ENCODE results near the gene AR. TPM values are rescaled to one million over a fixed set of nuclear protein-coding genes. Genes with fewer than 3 reads are reported as not detected.

AR gene
- total RNA-seq, 2 donors from 2014 or later: 0.22 to 1.5 TPM

DNA sequence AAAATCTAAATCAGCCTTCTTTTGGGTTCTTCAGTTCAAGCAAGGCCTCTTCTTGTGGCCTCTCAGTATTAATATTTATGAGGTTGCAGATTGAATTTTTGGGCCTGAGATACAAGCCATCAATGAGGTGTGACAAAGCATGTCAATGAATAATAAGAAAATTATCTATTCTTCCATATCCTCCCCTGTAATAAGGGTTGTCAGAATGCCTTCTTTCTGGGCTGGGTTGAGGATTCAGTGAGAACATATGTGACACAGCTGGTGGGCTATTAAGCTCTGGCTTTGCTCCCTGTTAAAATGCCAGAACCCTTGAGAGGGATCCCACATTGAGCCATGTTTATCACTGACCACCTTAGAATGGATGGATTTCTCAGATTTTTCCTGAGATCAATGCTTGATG is 187.2 kb downstream of the AR start:
- ATAC-seq: no peak
- DNase-seq: no peak
- H3K9me3 ChIP-seq (ENCODE audit: control insufficient read depth, low read length, poor library complexity, severe bottlenecking): no peaks in the 10 kb centered on the region
- no peak overlapping the region for H3K4me3 Mint-ChIP-seq
- no peaks in the 10 kb centered on the region for H3K27me3 Mint-ChIP-seq
- no peak overlapping the region for H3K27ac Mint-ChIP-seq
- no peaks in the 10 kb centered on the region for H3K4me1 Mint-ChIP-seq
- H3K36me3 Mint-ChIP-seq (ENCODE audit: low read depth): no peaks in the 10 kb centered on the region

DNA sequence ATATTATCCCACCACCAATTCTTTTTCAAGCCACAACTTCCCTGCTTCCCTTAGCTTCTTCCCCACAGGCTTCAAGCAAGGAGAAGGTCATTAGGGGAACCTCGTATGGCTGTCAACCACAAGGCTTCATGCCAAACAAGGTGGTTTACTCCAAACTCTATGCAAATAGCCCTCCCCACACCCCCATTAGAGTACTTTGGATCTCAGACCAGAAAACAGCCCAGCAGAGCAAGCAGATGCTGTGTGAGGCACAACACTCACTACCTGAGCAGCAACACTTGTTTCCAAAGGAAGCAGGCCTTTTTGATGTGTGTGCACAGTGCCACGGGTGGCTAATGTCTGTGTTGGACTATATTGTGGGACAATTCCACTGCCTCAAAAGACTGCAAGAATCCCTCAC is 189.0 kb downstream of the AR start:
- DNase-seq (no peak), ATAC-seq (no peak)
- no peaks in the 10 kb centered on the region for H3K9me3 ChIP-seq (ENCODE audit: control insufficient read depth, low read length, poor library complexity, severe bottlenecking)
- H3K27me3 Mint-ChIP-seq: no peaks in the 10 kb centered on the region
- no peaks in the 10 kb centered on the region for H3K36me3 Mint-ChIP-seq (ENCODE audit: low read depth)
- no peak overlapping the region for H3K4me3 Mint-ChIP-seq
- H3K4me1 Mint-ChIP-seq: no peaks in the 10 kb centered on the region
- H3K27ac Mint-ChIP-seq: no peak overlapping the region

DNA sequence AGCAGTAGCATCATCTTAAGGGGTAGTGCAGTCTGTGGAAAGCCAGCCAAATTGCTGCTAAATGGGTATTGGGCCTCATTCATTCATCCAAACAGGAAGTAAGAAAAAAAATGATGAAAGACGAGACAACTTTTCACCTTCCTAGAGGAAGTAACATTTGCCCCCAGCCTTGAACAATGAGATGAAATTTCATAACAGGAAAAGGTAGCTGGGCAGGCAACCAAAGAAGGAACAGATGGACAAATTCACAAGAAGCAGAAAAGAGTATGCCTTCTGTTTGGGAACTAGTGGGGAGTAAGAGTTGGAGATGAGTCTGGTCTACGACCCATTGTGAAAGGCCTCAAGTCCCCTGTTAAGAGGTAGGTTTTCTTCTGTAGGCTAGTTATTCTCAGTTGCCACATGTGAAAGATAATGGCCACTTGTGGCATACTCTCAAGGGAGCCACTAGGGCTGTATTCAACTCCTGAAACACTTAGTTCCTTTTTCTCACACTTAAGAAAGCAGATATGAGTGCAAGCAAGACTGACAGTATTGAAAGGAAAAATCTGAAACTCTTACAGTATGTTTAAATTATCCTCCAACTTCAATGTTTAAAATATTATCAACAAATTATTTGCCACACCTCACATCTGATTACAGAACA is 190.4 kb downstream of the AR start:
- ATAC-seq (no peak), DNase-seq (no peak)
- Mint-ChIP-seq H3K36me3 (ENCODE audit: low read depth) (no peaks in the 10 kb centered on the region), H3K4me3 (no peak overlapping the region), H3K27me3 (no peaks in the 10 kb centered on the region), H3K27ac (no peak overlapping the region), H3K4me1 (no peaks in the 10 kb centered on the region)
- H3K9me3 ChIP-seq (ENCODE audit: control insufficient read depth, low read length, poor library complexity, severe bottlenecking): no peaks in the 10 kb centered on the region

DNA sequence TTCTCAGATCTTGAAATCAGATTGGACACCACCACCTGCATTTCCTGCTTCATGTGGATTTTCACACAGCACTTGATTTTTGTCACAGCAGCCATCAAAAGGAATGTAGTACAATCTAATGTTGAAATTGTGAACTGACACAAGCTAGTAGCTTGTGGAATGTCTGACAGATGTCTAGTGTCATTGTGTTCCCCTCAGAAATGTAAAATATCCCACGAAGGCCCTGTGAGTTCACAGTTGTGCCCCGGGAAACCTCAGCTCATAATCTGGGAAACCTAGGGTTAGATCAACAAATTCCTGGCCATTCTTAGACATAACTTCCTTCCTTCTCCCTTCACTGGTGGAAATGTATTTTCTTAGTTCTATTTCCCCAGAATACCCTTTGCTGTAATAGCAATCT is 205.7 kb downstream of the AR start:
- DNase-seq: no peak
- H3K27me3 Mint-ChIP-seq: no peaks in the 10 kb centered on the region

DNA sequence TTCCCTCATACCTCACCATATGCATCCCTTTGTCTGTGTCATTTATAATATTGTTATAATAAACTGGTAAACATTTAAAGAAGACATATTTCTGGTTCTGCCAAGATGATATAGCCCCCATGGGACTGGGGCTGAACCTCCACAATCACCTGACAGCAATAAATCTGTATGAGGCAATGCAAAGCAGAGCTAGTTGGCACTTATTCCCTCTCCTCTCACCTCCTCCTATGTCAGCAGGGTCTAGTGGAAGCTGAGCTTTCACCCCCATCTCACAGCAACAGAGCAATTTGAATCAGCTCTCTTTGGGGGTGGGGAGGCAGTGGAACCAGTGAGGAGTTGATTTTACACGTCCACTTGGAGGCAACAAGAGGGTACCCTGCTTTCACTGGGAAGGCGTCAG is 206.9 kb downstream of the AR start:
- Mint-ChIP-seq H3K27me3 (no peaks in the 10 kb centered on the region), H3K4me3 (no peak overlapping the region), H3K27ac (no peak overlapping the region), H3K4me1 (no peaks in the 10 kb centered on the region), H3K36me3 (ENCODE audit: low read depth) (no peaks in the 10 kb centered on the region)
- no peak for ATAC-seq
- DNase-seq: no peak
- no peaks in the 10 kb centered on the region for H3K9me3 ChIP-seq (ENCODE audit: control insufficient read depth, low read length, poor library complexity, severe bottlenecking)

More for the DNA sequence above, 205.7 kb downstream of the AR start:
- H3K4me1 Mint-ChIP-seq: no peaks in the 10 kb centered on the region
- H3K36me3 Mint-ChIP-seq (ENCODE audit: low read depth): no peaks in the 10 kb centered on the region
- ATAC-seq: no peak
- no peaks in the 10 kb centered on the region for H3K9me3 ChIP-seq (ENCODE audit: control insufficient read depth, low read length, poor library complexity, severe bottlenecking)
- no peak overlapping the region for H3K27ac Mint-ChIP-seq
- no peak overlapping the region for H3K4me3 Mint-ChIP-seq

DNA sequence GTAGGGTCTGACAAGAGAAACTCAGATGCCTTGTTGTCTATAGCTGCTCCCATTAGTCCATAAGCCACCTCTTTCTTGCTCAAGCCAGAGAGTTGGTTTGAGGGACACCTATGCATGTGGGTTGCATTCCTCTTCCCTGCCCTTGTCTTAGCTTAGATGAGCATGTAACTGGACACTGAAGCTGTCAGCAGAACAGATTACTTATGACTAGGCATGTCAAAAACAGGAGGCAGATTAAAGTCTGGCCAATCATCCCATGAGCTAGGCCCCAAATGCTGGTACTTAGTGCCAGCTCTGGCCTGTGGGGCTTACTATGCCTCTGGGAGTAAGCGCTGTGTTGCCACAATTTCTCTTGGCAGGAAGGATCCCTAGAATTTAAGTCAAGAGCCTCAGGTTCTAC is 215.2 kb downstream of the AR start:
- H3K4me3 Mint-ChIP-seq: no peak overlapping the region
- no peaks in the 10 kb centered on the region for H3K36me3 Mint-ChIP-seq (ENCODE audit: low read depth)
- H3K27ac Mint-ChIP-seq: no peak overlapping the region
- no peak for DNase-seq
- no peak for ATAC-seq
- H3K4me1 Mint-ChIP-seq: no peaks in the 10 kb centered on the region
- H3K27me3 Mint-ChIP-seq: no peaks in the 10 kb centered on the region
- H3K9me3 ChIP-seq (ENCODE audit: control insufficient read depth, low read length, poor library complexity, severe bottlenecking): no peaks in the 10 kb centered on the region

DNA sequence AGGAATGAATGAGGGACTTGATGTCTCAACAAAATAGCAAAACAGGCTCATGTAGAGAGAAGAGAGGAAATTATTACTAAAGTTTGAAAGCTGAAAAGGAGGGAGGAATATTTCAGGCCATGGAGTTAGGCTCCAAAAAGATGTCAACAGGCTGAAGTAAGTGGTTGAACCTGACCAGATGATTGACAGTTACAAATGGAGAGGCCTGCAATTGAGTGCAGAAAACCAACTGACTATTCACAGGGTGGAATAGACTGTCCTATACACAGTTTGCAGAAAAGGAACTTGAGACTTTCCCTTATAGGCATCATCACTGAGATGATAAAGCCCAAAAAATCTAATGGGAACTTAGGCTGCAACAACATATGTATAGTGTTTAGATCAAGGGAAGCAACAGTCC is 233.3 kb downstream of the AR start:
- no peaks in the 10 kb centered on the region for H3K9me3 ChIP-seq (ENCODE audit: control insufficient read depth, low read length, poor library complexity, severe bottlenecking)
- no peak overlapping the region for H3K27ac Mint-ChIP-seq
- no peak overlapping the region for H3K4me3 Mint-ChIP-seq
- ATAC-seq (no peak), DNase-seq (no peak)
- H3K27me3 Mint-ChIP-seq: no peaks in the 10 kb centered on the region
- peaks cover 2% of the 10 kb centered on the region for H3K4me1 Mint-ChIP-seq
- H3K36me3 Mint-ChIP-seq (ENCODE audit: low read depth): no peaks in the 10 kb centered on the region

DNA sequence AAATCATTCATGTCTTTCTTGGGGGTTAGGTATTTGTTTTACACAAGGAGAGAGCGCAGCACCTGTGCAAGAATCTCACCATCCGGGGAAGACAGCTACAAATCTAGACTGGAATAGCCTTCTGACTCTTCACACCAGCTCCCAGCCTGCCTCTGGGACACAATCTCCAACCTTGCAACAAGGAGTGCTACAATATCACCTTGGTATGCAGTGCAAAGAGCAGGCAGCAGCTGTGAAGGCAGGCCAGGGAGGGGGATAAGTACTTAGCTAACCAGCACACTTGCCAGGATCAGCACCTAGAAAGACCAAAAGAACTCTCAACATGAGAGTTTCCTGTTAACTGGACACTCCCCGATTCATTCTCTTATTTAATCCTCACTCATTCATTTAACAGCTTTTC is 235.3 kb downstream of the AR start:
- no peak for DNase-seq
- no peaks in the 10 kb centered on the region for H3K9me3 ChIP-seq (ENCODE audit: control insufficient read depth, low read length, poor library complexity, severe bottlenecking)
- no peak for ATAC-seq
- Mint-ChIP-seq H3K4me3 (no peak overlapping the region), H3K27me3 (no peaks in the 10 kb centered on the region), H3K4me1 (peaks cover 2% of the 10 kb centered on the region), H3K27ac (no peak overlapping the region), H3K36me3 (ENCODE audit: low read depth) (no peaks in the 10 kb centered on the region)
